Measurements from ENCODE around the gene MAPRE2.

The MAPRE2 gene

DNA sequence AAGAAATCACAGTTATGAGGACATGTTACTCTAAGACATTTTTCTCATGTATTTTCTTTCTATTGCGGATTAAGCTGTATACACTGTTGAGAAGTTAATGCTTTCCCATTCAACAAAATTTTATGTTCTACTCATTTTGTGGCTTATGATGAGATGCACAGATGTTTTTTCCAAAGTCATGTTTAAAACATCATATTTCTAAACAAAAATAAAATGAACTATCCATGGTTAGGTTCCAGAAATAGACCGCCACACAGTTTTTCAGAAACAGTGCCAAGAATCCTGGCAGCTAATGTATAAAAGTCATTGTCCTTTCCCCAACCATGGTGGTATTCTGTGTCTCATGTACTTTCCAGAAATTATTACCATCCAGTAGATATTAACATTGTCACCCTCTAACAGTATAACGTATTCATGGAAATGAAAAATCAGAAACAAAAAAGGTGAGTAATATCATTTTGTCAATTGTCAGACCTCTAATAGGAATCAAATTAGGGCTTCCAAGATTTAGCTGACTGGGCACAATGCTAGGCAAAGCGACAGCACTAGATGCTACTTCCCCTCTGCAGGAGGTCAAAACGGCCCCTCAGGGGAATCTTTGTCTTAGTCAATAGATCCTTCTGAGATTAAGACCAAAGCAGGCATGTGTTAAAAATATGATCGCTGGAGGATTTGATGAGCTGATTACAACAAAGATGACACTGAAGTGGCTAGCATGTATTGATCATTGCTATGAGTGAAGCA is 145.2 kb downstream of the MAPRE2 start:
- no peak for DNase-seq

DNA sequence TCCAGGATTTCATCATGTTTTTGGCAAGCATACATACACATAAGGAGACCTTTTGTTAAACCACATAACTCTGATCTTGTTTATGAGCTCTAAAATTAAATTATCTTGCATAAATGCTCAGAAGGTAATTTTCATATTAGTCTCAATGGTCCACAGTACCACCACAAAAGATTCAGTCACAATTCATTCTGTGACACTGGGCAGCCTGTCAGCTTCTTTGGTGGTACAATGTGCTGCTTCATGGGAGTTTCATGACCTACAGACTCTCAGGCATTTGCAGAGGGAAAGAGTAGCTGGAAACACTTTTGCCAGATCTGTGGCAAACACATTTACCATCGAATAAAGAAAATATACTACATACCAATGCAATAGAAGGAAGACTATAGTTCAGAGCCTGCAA is 148.3 kb downstream of the MAPRE2 start:
- no peak for DNase-seq

- no peak for DNase-seq
Observed at GRCh38 chr18:35190948-35191697, 149.9 kb downstream of the MAPRE2 start.

- DNase-seq, result no peak
Observed at GRCh38 chr18:35191698-35192025, 150.4 kb downstream of the MAPRE2 start.

DNA sequence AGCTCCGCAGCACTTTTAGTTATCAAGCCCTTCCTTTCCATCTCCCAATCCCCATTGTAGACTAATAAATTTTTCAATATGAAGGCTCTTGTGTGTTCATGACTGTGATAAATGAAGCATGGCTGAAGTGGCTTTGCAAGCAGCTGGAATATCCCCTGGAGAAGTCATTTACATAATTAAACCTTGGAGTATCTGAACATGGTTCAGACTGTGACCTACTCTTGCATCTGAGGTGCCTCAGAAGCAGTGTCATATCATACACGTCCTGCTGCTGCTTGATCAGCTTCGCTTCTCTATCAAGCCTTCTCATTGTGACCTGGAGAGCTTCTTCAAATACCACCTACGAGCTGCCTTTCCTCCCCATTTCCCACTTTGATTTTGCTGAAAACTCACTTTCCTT is 151.2 kb downstream of the MAPRE2 start:
- no peak for DNase-seq

All from hematopoietic multipotent progenitor cell treated with erythropoietin and hydrocortisone succinate and interleukin-3 and kit ligand, for 4 days (in vitro differentiated cells).